Stimulated activated CD8-positive, alpha-beta memory T cell treated with anti-CD3 and anti-CD28 coated beads, Interleukin-15, amount 100 ng/mL, for 24 hours (primary cell): ENCODE data around the gene CLEC4C.

Experiments
- DNase-seq: peaks from one replicate; pipeline ENCODE4 v3.0.0-alpha.2; 2020; ENCODE audit warnings: low read depth

CLEC4C gene

GRCh38 chr12:7723926-7724325 is 23.2 kb downstream of the CLEC4C start:
- no peak for DNase-seq

- no peak for DNase-seq
These were observed 27.0 kb downstream of the CLEC4C start for GRCh38 chr12:7719946-7720730.

GRCh38 chr12:7716381-7716780 is 30.8 kb downstream of the CLEC4C start:
- no peak for DNase-seq

GRCh38 chr12:7712841-7713442 is 34.2 kb downstream of the CLEC4C start:
- no peak for DNase-seq

GRCh38 chr12:7711133-7711532 is 36.0 kb downstream of the CLEC4C start, which contains the start of gene DPPA3:
DPPA3 (plus strand) TSS chr12:7711433; CDS start chr12:7711571, 138 bp downstream.
- no peak for DNase-seq

GRCh38 chr12:7709969-7710675 is 37.1 kb downstream of the CLEC4C start:
- DNase-seq = no peak

GRCh38 chr12:7705846-7706245 is 41.3 kb downstream of the CLEC4C start:
- no peak for DNase-seq

- no peak for DNase-seq
These were observed 51.5 kb downstream of the CLEC4C start, which contains the start of gene GDF3 for GRCh38 chr12:7695566-7696197. GDF3 (minus strand) TSS chr12:7695775; CDS start chr12:7695728, 47 bp downstream.

- no peak for DNase-seq
These were observed 52.0 kb downstream of the CLEC4C start for GRCh38 chr12:7695237-7695560.

GRCh38 chr12:7694556-7695236 is 52.5 kb downstream of the CLEC4C start:
- no peak for DNase-seq

GRCh38 chr12:7693793-7694192 is 53.4 kb downstream of the CLEC4C start:
- DNase-seq = no peak

GRCh38 chr12:7681535-7681934 is 65.6 kb downstream of the CLEC4C start:
- no peak for DNase-seq
